ENCODE results near the gene ATXN2. TPM values are rescaled to one million over a fixed set of nuclear protein-coding genes. Genes with fewer than 3 reads are reported as not detected.
"Not testable (repeated sequence)": the region's sequence is repeated elsewhere in the genome, so short reads cannot be mapped to it uniquely, and the experiment has no call there.

The ATXN2 gene
- total and polyA plus RNA-seq, 4 donors: 51.7 to 99.2 (median 74.4) TPM

DNA sequence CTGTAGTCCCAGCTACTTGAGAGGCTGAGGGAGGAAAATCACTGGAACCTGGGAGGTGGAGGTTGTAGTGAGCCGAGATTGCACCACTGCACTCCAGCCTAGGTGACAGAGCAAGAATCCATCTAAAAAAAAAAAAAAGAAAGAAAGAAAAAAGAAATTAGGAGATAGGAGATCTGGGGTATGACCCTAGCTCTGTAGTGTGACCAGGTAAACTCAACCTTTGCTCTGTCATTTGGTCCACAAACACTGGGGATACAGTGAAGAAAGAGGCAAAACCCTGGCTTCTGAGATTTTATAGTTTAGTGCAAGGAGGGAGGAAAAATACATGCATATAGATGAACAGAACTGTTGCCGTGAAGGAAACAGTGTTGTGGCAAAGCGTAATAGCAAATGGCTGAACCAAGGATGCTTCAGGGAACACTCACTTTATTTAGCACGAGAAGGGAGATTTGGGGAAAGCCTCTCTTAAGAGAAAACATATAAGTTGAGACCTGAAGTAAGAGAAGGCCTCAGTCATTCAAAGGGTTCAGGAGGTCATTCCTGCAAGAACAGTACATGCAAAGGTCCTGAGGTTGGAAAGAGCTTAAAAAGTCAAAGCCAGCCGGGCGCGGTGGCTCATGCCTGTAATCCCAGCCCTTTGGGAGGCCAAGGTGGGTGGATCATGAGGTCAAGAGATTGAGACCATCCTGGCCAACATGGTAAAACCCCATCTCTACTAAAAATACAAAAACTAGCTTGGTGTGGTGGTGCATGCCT, 29.6 kb upstream of the ATXN2 start:
- no peak for DNase-seq (ENCODE audit: low read depth in 4 of 6, low spot score in 6 of 6)
- no peak overlapping the region for H3K4me3 ChIP-seq (ENCODE audit: low read depth, low read length)
- 100% methylated on average over 3 of the region's 7 CpGs for WGBS (ENCODE audit: insufficient coverage)
- no peaks in the 10 kb centered on the region for H3K27me3 ChIP-seq (ENCODE audit: control insufficient read depth, insufficient read depth, low read length)
- no peaks in the 10 kb centered on the region for H3K4me1 ChIP-seq (ENCODE audit: control insufficient read depth, insufficient read depth, low read length)
- H3K36me3 ChIP-seq (ENCODE audit: control insufficient read depth, insufficient read depth, low read length): no peaks in the 10 kb centered on the region
- H3K27ac ChIP-seq (ENCODE audit: low read depth, low read length): no peak overlapping the region
- H3K9me3 ChIP-seq (ENCODE audit: control insufficient read depth, insufficient read depth, low read length): no peaks in the 10 kb centered on the region

DNA sequence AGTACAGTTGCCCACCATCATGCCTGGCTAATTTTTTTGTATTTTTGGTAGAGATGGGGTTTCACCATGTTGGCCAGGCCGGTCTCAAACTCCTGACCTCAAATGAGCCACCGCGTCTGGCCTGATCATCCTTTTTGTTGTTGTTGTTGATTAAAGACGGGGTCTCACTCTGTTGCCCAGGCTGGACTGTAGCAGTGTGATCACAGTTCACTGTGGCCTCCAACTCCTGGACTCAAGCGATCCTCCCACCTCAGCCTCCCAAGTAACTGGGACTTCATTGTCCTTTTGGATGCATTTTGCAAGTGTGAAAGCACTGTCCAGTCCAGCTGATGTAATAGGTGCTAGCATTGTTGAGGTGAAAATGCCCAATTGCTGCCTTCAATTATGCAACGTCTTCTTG, 27.1 kb upstream of the ATXN2 start:
- Histone ChIP-seq H3K36me3 (ENCODE audit: control insufficient read depth, insufficient read depth, low read length) (no peaks in the 10 kb centered on the region), H3K4me3 (ENCODE audit: low read depth, low read length) (no peak overlapping the region), H3K4me1 (ENCODE audit: control insufficient read depth, insufficient read depth, low read length) (no peaks in the 10 kb centered on the region), H3K9me3 (ENCODE audit: control insufficient read depth, insufficient read depth, low read length) (no peaks in the 10 kb centered on the region), H3K27me3 (ENCODE audit: control insufficient read depth, insufficient read depth, low read length) (no peaks in the 10 kb centered on the region), H3K27ac (ENCODE audit: low read depth, low read length) (no peak overlapping the region)
- DNase-seq (ENCODE audit: low read depth in 4 of 6, low spot score in 6 of 6): no peak
- WGBS (ENCODE audit: insufficient coverage): 96% methylated on average over 4 of the region's 6 CpGs

DNA sequence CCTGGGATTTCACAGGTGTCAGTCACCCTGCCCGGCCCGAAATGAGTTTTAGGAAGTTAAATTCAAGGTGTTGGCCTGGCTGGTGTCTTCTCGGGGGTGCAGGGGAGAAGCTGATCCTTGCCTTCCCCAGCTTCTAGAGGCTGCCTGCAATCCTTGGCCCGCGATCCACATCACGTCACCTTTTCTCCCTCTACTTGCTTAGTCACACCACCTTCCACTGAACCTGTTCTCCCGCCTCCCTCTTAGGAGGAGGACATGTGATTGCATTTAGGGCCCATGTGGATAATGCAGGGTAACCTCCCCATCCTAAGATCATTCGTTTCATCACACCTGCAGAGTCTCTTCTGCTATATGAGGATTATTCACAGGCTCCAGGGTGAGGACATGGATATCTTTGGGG, 25.4 kb upstream of the ATXN2 start:
- DNase-seq (ENCODE audit: low read depth in 4 of 6, low spot score in 6 of 6): no peak
- Histone ChIP-seq H3K4me3 (ENCODE audit: low read depth, low read length) (no peak overlapping the region), H3K27ac (ENCODE audit: low read depth, low read length) (no peak overlapping the region), H3K4me1 (ENCODE audit: control insufficient read depth, insufficient read depth, low read length) (no peaks in the 10 kb centered on the region), H3K9me3 (ENCODE audit: control insufficient read depth, insufficient read depth, low read length) (no peaks in the 10 kb centered on the region), H3K36me3 (ENCODE audit: control insufficient read depth, insufficient read depth, low read length) (no peaks in the 10 kb centered on the region), H3K27me3 (ENCODE audit: control insufficient read depth, insufficient read depth, low read length) (no peaks in the 10 kb centered on the region)
- 100% methylated on average over 1 of the region's 8 CpGs for WGBS (ENCODE audit: insufficient coverage)

DNA sequence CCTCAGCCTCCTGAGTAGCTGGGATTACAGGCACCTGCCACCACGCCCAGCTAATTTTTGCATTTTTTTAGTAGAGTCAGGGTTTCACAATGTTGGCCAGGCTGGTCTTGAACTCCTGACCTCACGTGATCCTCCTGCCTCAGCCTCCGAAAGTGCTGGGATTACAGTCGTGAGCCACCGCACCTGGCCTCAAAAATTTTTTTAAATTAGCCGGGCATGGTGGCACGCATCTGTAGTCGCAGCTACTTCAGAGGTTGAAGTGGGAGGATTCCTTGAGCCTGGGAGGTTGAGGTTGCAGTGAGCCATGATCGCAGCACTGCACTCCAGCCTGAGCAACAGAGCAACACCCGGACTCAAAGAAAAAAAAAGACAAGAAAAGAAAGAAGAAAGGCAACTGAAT, 18.7 kb upstream of the ATXN2 start:
- not testable (repeated sequence) for H3K4me1 ChIP-seq (ENCODE audit: control insufficient read depth, insufficient read depth, low read length); H3K4me3 ChIP-seq (ENCODE audit: low read depth, low read length); H3K9me3 ChIP-seq (ENCODE audit: control insufficient read depth, insufficient read depth, low read length); H3K27ac ChIP-seq (ENCODE audit: low read depth, low read length); DNase-seq (ENCODE audit: low read depth in 4 of 6, low spot score in 6 of 6); H3K36me3 ChIP-seq (ENCODE audit: control insufficient read depth, insufficient read depth, low read length); H3K27me3 ChIP-seq (ENCODE audit: control insufficient read depth, insufficient read depth, low read length)
- WGBS (ENCODE audit: insufficient coverage): 100% methylated on average over 6 of the region's 10 CpGs

DNA sequence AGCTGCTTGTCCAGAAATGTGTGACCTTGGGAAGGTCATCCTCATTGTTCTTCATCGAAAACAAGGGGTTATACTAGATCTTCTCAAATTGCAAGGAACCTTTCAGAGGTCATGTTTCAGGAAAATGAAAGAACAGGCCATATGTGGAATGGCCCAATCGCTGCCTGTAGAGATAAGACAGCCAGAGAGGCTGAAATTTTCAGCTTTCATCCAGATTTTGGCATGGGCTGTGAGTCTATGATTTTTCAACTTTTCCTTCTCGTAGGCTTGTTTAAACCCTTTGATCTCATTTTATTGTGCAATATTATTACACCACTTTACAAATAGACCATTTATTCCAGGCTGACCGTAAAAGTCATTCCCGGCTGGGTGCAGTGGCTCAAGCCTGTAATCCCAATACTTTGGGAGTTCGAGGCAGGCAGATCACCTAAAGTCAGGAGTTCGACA, 17.1 kb upstream of the ATXN2 start:
- no peaks in the 10 kb centered on the region for H3K36me3 ChIP-seq (ENCODE audit: control insufficient read depth, insufficient read depth, low read length)
- H3K27me3 ChIP-seq (ENCODE audit: control insufficient read depth, insufficient read depth, low read length): no peaks in the 10 kb centered on the region
- no peaks in the 10 kb centered on the region for H3K4me1 ChIP-seq (ENCODE audit: control insufficient read depth, insufficient read depth, low read length)
- DNase-seq (ENCODE audit: low read depth in 4 of 6, low spot score in 6 of 6): no peak
- no peaks in the 10 kb centered on the region for H3K9me3 ChIP-seq (ENCODE audit: control insufficient read depth, insufficient read depth, low read length)
- no peak overlapping the region for H3K4me3 ChIP-seq (ENCODE audit: low read depth, low read length)
- WGBS (ENCODE audit: insufficient coverage): 88% methylated on average over 6 of the region's 7 CpGs
- no peak overlapping the region for H3K27ac ChIP-seq (ENCODE audit: low read depth, low read length)

DNA sequence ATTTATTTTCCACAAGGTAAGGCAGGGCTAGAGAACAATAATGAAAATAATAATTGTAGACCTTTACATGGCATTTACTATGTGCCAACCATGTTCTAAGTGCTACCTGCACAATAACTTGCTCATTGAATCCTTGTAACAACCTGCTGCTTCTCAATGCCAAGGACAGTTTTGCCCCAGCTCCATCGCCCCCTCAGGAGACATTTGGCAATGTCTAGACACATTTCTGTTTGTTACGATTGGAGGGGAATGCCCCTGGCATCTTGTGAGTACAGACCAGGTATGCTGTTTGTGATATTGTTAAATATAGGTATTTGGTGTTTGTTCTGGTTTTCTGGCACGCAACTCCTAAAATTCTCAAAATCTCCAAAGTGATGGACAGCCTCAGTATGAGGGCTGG, 8.1 kb upstream of the ATXN2 start:
- Histone ChIP-seq H3K36me3 (ENCODE audit: control insufficient read depth, insufficient read depth, low read length) (no peaks in the 10 kb centered on the region), H3K4me3 (ENCODE audit: low read depth, low read length) (no peak overlapping the region), H3K4me1 (ENCODE audit: control insufficient read depth, insufficient read depth, low read length) (no peaks in the 10 kb centered on the region), H3K27me3 (ENCODE audit: control insufficient read depth, insufficient read depth, low read length) (no peaks in the 10 kb centered on the region), H3K27ac (ENCODE audit: low read depth, low read length) (peak overlapping the region; percentile 30), H3K9me3 (ENCODE audit: control insufficient read depth, insufficient read depth, low read length) (no peaks in the 10 kb centered on the region)
- no CpG with 5 or more reads among the region's 3 CpGs for WGBS (ENCODE audit: insufficient coverage)
- peak in 2 of 6 donors; percentile 9 to 33 for DNase-seq (ENCODE audit: low read depth in 4 of 6, low spot score in 6 of 6)

DNA sequence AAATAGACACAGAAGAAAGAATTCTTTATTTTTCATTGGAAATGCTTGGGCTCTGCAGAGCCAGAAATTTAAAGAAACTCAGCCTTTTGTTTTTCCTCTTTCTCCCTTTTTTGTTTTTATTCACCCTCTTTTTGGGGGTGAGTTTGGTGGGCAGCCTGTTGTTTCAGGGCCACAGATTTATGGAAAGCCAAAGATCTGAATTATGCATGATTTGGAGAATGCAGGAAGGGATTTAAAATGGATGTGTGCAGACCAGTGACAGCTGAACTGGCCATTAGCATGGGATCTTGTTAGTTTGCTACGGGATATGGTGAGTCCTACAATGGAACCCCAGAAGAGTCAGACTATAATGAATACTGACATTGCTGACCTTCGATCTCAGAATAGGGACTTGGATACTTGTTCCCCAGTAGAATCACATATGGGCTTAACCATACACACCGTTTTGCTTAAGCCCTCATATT, 7.7 kb upstream of the ATXN2 start:
- Histone ChIP-seq H3K9me3 (ENCODE audit: control insufficient read depth, insufficient read depth, low read length) (no peaks in the 10 kb centered on the region), H3K4me3 (ENCODE audit: low read depth, low read length) (no peak overlapping the region), H3K4me1 (ENCODE audit: control insufficient read depth, insufficient read depth, low read length) (no peaks in the 10 kb centered on the region), H3K27ac (ENCODE audit: low read depth, low read length) (peak overlapping the region; percentile 30), H3K27me3 (ENCODE audit: control insufficient read depth, insufficient read depth, low read length) (no peaks in the 10 kb centered on the region), H3K36me3 (ENCODE audit: control insufficient read depth, insufficient read depth, low read length) (no peaks in the 10 kb centered on the region)
- DNase-seq (ENCODE audit: low read depth in 4 of 6, low spot score in 6 of 6): no peak
- 20% methylated on average over 1 of the region's 3 CpGs for WGBS (ENCODE audit: insufficient coverage)

DNA sequence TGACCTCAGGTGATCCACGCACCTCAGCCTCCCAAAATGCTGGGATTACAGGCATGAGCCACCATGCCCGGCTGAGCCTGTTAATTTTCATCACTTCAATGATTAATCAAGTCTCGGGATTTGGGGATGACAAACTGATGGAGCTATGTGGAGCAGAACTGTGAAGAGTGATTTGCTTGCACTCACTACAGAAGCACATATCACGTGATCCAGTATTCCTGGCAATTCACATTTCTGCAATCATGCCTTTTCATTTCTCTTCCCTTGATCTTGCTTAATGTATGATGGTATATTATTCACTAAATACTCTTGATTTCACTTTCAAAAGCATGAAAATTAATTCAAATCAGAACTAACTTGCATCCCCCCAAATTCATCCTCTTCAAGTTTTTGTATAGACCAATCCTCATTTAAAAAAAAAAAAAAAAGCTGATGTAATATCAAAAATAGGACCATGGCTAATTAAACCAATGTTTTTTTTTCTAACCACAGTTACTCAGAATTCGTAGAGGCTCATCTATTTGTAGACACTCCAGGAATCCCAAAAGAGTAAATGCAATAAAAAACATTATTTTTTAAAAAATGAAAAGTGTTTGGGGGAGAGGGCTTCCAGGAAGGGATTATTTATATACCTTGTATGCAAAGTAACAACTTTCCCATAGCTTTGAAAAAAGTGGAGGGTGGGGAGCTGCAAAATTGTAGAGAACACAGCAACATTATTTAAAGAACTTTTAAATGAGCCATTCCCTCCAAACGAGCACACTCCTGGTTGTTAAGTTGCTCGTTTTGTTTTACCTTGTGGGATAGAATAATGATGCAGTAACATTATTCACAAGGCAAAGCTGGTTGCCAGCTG, 7.0 kb upstream of the ATXN2 start:
- H3K27ac ChIP-seq (ENCODE audit: low read depth, low read length): peak overlapping the region; percentile 30
- no peaks in the 10 kb centered on the region for H3K36me3 ChIP-seq (ENCODE audit: control insufficient read depth, insufficient read depth, low read length)
- WGBS (ENCODE audit: insufficient coverage): 91% methylated on average over 1 of the region's 7 CpGs
- no peak overlapping the region for H3K4me3 ChIP-seq (ENCODE audit: low read depth, low read length)
- DNase-seq (ENCODE audit: low read depth in 4 of 6, low spot score in 6 of 6): peak in 2 of 6 donors; percentile 50 to 69
- no peaks in the 10 kb centered on the region for H3K27me3 ChIP-seq (ENCODE audit: control insufficient read depth, insufficient read depth, low read length)
- H3K9me3 ChIP-seq (ENCODE audit: control insufficient read depth, insufficient read depth, low read length): no peaks in the 10 kb centered on the region
- H3K4me1 ChIP-seq (ENCODE audit: control insufficient read depth, insufficient read depth, low read length): no peaks in the 10 kb centered on the region

DNA sequence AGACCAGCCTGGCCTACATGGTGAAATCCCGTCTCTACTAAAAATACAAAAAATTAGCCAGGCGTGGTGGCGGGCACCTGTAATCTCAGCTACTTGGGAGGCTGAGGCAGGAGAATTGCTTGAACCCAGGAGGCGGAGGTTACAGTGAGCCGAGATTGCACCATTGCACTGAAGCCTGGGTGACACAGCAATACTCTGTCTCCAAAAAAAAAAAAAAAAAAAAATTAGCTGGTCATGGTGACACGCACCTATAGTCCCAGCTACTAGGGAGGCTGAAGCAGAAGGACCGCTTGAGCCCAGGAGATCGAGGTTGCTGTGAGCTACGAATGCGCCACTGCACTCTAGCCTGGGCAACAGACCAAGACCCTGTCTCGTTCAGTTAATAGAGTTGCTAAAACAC, 3.7 kb upstream of the ATXN2 start:
- not testable (repeated sequence) for H3K27ac ChIP-seq (ENCODE audit: low read depth, low read length); H3K36me3 ChIP-seq (ENCODE audit: control insufficient read depth, insufficient read depth, low read length); H3K4me3 ChIP-seq (ENCODE audit: low read depth, low read length); H3K4me1 ChIP-seq (ENCODE audit: control insufficient read depth, insufficient read depth, low read length); DNase-seq (ENCODE audit: low read depth in 4 of 6, low spot score in 6 of 6); H3K9me3 ChIP-seq (ENCODE audit: control insufficient read depth, insufficient read depth, low read length); H3K27me3 ChIP-seq (ENCODE audit: control insufficient read depth, insufficient read depth, low read length)
- 95% methylated on average over 6 of the region's 11 CpGs for WGBS (ENCODE audit: insufficient coverage)
